G401.6 (cell line): ENCODE data around the gene KHDRBS1.
A peak's percentile ranks its signal among the peaks of the same experiment; 100 is the strongest.
"Not testable (repeated sequence)": the region's sequence is repeated elsewhere in the genome, so short reads cannot be mapped to it uniquely, and the experiment has no call there.

Experiments
- FAIRE-seq: peaks from 2 replicates; lab custom pipeline; 2012; peaks lifted over from hg19 to GRCh38; lab: Jason Lieb, UNC

Gene KHDRBS1

GRCh38 chr1:32013386-32014198 lies at the start of gene KHDRBS1:
KHDRBS1 (plus strand) TSS chr1:32013868; CDS start chr1:32013996, 128 bp downstream.
- FAIRE-seq = peak; percentile 93

- FAIRE-seq = no peak
Measured at GRCh38 chr1:31970873-31971272, 42.8 kb upstream of the KHDRBS1 start.

GRCh38 chr1:31976401-31976800 lies 37.3 kb upstream of the KHDRBS1 start:
- FAIRE-seq = no peak

- no peak for FAIRE-seq
Measured at GRCh38 chr1:31977385-31978131, 36.1 kb upstream of the KHDRBS1 start.

GRCh38 chr1:31978843-31979400 lies 34.7 kb upstream of the KHDRBS1 start:
- no peak for FAIRE-seq

GRCh38 chr1:31980835-31981455 lies 32.7 kb upstream of the KHDRBS1 start:
- FAIRE-seq = no peak

GRCh38 chr1:31981456-31981839 lies 32.2 kb upstream of the KHDRBS1 start:
- no peak for FAIRE-seq

- FAIRE-seq = no peak
Measured at GRCh38 chr1:31981972-31982371, 31.7 kb upstream of the KHDRBS1 start.

GRCh38 chr1:31984419-31985347 lies 29.0 kb upstream of the KHDRBS1 start:
- no peak for FAIRE-seq

GRCh38 chr1:31985430-31985829 lies 28.2 kb upstream of the KHDRBS1 start:
- no peak for FAIRE-seq

GRCh38 chr1:31987135-31987619 lies 26.5 kb upstream of the KHDRBS1 start:
- FAIRE-seq = no peak

GRCh38 chr1:31989964-31990363 lies 23.7 kb upstream of the KHDRBS1 start:
- no peak for FAIRE-seq

GRCh38 chr1:31991182-31991581 lies 22.5 kb upstream of the KHDRBS1 start:
- FAIRE-seq = no peak

- FAIRE-seq = no peak
Measured at GRCh38 chr1:31995263-31995662, 18.4 kb upstream of the KHDRBS1 start.

GRCh38 chr1:31996121-31996520 lies 17.5 kb upstream of the KHDRBS1 start:
- FAIRE-seq = not testable (repeated sequence)

GRCh38 chr1:32001863-32002262 lies 11.8 kb upstream of the KHDRBS1 start:
- no peak for FAIRE-seq

- not testable (repeated sequence) for FAIRE-seq
Measured at GRCh38 chr1:32002285-32002684, 11.4 kb upstream of the KHDRBS1 start.

GRCh38 chr1:32005522-32005921 lies 8.1 kb upstream of the KHDRBS1 start:
- FAIRE-seq = no peak

- FAIRE-seq = no peak
Measured at GRCh38 chr1:32007591-32007940, 6.1 kb upstream of the KHDRBS1 start.

- FAIRE-seq = no peak
Measured at GRCh38 chr1:32010246-32010645, 3.4 kb upstream of the KHDRBS1 start.

- no peak for FAIRE-seq
Measured at GRCh38 chr1:32012709-32013385, 821 bp upstream of the KHDRBS1 start.
